ENCODE results near the gene CFAP20DC.

- TF ChIP-seq CTCF (IDR thresholded peaks at IDR 0.05) (no peak), POLR2A (IDR thresholded peaks at IDR 0.05; ENCODE audit: low read depth) (no peak)
These were observed 30.1 kb upstream of the CFAP20DC start for GRCh38 chr3:59079962-59080361.

Data from esophagus muscularis mucosa (tissue), 3 donors.